Measurements from ENCODE around the gene BNC2. TPM values are rescaled to one million over a fixed set of nuclear protein-coding genes. Genes with fewer than 3 reads are reported as not detected.

Gene BNC2
- total RNA-seq, 1 donor from 2014 or later: 38.0 TPM

DNA sequence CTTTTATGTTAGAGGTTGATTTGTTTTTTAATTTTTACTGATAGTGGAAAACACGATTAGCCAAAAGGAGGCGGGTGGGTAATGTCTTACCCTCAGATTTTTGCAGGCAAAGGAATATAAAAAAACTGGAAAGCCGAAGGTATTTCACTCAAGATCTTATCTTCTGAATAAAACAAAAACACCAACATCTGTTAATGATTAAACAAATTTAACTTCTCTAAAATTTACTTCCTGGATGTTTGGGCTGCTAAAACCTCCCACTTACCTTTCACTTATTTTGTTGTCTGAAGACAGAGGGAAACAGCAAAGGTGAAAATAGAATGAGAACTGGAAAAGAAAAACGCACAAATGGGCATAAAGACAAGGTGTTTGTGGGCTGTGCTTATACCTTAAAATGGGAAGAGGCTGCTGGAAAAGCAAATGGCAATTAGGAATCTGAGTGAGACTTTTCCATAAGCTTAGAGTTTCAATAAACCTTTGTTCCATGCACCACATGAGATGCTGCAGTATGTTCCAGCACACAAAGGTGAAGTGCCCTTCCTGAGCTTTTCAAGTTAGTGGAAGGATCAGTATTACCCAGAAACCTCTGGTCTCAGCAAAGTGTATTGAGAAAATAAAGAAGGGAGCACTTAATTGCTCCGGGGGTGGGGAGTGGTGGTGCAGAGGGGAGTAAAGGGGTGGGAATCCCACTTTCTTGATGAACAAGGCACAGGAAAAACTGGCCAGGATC, 298.3 kb downstream of the BNC2 start:
- Histone ChIP-seq H3K9ac (ENCODE audit: low read length) (no peak overlapping the region), H3K4me3 (ENCODE audit: insufficient read depth, low read depth, low read length) (no peak overlapping the region), H3K27me3 (ENCODE audit: insufficient read depth, low read length) (no peaks in the 10 kb centered on the region), H3K9me3 (ENCODE audit: insufficient read depth, low read depth, low read length) (no peaks in the 10 kb centered on the region), H3K4me1 (ENCODE audit: insufficient read depth, low read length) (no peaks in the 10 kb centered on the region), H3K36me3 (ENCODE audit: insufficient read depth, low read length) (no peaks in the 10 kb centered on the region), H3K27ac (ENCODE audit: low read depth, low read length) (no peak overlapping the region), H3K4me2 (ENCODE audit: low read length) (no peak overlapping the region), H3K79me2 (ENCODE audit: insufficient read depth, low read length) (no peaks in the 10 kb centered on the region), H2AFZ (ENCODE audit: low read depth, low read length) (no peak overlapping the region), H4K20me1 (ENCODE audit: insufficient read depth, low read length) (no peaks in the 10 kb centered on the region)
- FAIRE-seq (peak; percentile 20), DNase-seq (ENCODE audit: low read depth) (no peak)
- Mint-ChIP-seq H3K4me1 (ENCODE audit: low read depth, unreplicated experiment) (peaks cover 14% of the 10 kb centered on the region), H3K4me3 (ENCODE audit: unreplicated experiment) (no peak overlapping the region), H3K9me3 (ENCODE audit: unreplicated experiment) (no peaks in the 10 kb centered on the region), H3K27me3 (ENCODE audit: low read depth, unreplicated experiment) (no peaks in the 10 kb centered on the region), H3K27ac (ENCODE audit: unreplicated experiment) (peak overlapping the region; percentile 45), H3K36me3 (ENCODE audit: low read depth, unreplicated experiment) (no peaks in the 10 kb centered on the region)
- TF ChIP-seq EZH2 (IDR thresholded peaks at IDR 0.05; ENCODE audit: insufficient read depth, low read length): no peak
- TF ChIP-seq, protein P1, sequence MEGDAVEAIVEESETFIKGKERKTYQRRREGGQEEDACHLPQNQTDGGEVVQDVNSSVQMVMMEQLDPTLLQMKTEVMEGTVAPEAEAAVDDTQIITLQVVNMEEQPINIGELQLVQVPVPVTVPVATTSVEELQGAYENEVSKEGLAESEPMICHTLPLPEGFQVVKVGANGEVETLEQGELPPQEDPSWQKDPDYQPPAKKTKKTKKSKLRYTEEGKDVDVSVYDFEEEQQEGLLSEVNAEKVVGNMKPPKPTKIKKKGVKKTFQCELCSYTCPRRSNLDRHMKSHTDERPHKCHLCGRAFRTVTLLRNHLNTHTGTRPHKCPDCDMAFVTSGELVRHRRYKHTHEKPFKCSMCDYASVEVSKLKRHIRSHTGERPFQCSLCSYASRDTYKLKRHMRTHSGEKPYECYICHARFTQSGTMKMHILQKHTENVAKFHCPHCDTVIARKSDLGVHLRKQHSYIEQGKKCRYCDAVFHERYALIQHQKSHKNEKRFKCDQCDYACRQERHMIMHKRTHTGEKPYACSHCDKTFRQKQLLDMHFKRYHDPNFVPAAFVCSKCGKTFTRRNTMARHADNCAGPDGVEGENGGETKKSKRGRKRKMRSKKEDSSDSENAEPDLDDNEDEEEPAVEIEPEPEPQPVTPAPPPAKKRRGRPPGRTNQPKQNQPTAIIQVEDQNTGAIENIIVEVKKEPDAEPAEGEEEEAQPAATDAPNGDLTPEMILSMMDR (IDR thresholded peaks at IDR 0.05; ENCODE audit: insufficient read depth, low read depth, low read length): no peak

DNA sequence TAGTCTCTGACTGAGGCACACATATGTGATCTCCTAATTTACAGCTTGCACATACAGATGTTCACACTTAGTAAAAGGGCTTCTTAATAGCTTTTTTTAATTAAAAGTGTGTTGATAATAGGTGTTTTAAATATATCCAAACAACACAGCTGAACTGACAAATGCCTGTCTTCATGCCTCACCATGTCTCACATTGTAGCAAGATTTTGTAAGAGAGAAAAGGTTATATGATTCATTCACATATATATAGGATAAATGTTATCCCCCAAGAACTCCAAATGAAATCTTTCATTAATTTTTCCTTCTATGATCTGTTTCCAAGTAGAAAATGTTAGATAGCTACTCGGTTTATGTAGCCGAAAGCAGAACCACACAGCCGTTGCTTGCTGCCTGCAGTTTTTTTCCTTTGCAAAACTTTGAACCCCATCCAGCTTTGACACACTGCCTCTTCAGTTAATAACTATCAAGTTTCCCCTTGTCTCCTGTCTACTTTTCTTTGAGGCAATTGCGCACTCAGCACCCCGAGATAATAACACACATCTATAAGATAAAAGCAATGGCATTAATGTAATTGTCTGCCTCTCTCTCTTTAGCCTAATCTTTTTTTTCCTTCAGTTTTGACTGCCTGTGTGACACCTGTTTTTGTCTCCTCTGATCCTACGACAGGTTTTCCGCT, 299.2 kb downstream of the BNC2 start:
- H3K4me1 Mint-ChIP-seq (ENCODE audit: low read depth, unreplicated experiment): peaks cover 14% of the 10 kb centered on the region

More for the DNA sequence above, 299.2 kb downstream of the BNC2 start:
- Histone ChIP-seq H3K9ac (ENCODE audit: low read length) (no peak overlapping the region), H4K20me1 (ENCODE audit: insufficient read depth, low read length) (no peaks in the 10 kb centered on the region), H3K27ac (ENCODE audit: low read depth, low read length) (no peak overlapping the region), H2AFZ (ENCODE audit: low read depth, low read length) (no peak overlapping the region), H3K4me2 (ENCODE audit: low read length) (no peak overlapping the region), H3K27me3 (ENCODE audit: insufficient read depth, low read length) (no peaks in the 10 kb centered on the region), H3K4me3 (ENCODE audit: insufficient read depth, low read depth, low read length) (no peak overlapping the region), H3K79me2 (ENCODE audit: insufficient read depth, low read length) (no peaks in the 10 kb centered on the region), H3K9me3 (ENCODE audit: insufficient read depth, low read depth, low read length) (no peaks in the 10 kb centered on the region), H3K4me1 (ENCODE audit: insufficient read depth, low read length) (no peaks in the 10 kb centered on the region), H3K36me3 (ENCODE audit: insufficient read depth, low read length) (no peaks in the 10 kb centered on the region)
- no peak for DNase-seq (ENCODE audit: low read depth)
- Mint-ChIP-seq H3K36me3 (ENCODE audit: low read depth, unreplicated experiment) (no peaks in the 10 kb centered on the region), H3K9me3 (ENCODE audit: unreplicated experiment) (no peaks in the 10 kb centered on the region), H3K4me3 (ENCODE audit: unreplicated experiment) (no peak overlapping the region), H3K27me3 (ENCODE audit: low read depth, unreplicated experiment) (no peaks in the 10 kb centered on the region), H3K27ac (ENCODE audit: unreplicated experiment) (no peak overlapping the region)
- no peak for FAIRE-seq
- no peak for TF ChIP-seq EZH2 (IDR thresholded peaks at IDR 0.05; ENCODE audit: insufficient read depth, low read length)
- TF ChIP-seq, protein P1 (IDR thresholded peaks at IDR 0.05; ENCODE audit: insufficient read depth, low read depth, low read length): no peak

All from astrocyte (in vitro differentiated cells and primary cell).